LNCAP (cell line): ENCODE measurements around the gene SLC38A7.

Experiments
- CTCF ChIP-seq: fragments of 450-650 bp; IDR thresholded peaks from 2 replicates; pipeline ENCODE4 v1.5.1; 2017; ENCODE audit warnings: mild to moderate bottlenecking

Gene SLC38A7

GRCh38 chr16:58727028-58727781 is 42.6 kb upstream of the SLC38A7 start:
- TF ChIP-seq CTCF: no peak

DNA sequence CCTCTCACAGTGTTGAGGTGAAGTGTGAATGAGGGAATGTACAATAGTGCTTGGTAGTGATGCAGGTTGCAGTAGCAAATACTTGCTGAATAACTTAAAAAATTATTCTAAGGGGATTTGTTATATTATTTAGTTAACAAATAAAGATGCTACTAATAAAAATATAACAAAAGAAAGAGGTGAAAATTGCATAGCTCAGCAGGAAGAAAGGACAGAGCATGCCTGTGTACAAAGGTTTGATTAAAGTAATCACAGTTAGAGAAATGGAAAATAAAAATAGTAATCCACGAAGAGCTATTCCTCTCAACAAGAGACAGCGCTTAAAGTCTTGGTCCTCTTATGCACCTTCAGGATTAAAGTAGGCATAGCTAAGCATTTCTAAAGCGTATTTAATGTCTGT is 38.5 kb upstream of the SLC38A7 start:
- TF ChIP-seq CTCF: no peak

GRCh38 chr16:58717994-58718393 is 33.4 kb upstream of the SLC38A7 start:
- TF ChIP-seq CTCF: no peak

- TF ChIP-seq CTCF: no peak
Observed at GRCh38 chr16:58716468-58716867, 31.9 kb upstream of the SLC38A7 start.

GRCh38 chr16:58713742-58714141 is 29.2 kb upstream of the SLC38A7 start:
- no peak for TF ChIP-seq CTCF

GRCh38 chr16:58709333-58709732 is 24.8 kb upstream of the SLC38A7 start:
- TF ChIP-seq CTCF: no peak

- no peak for TF ChIP-seq CTCF
Observed at GRCh38 chr16:58699151-58699550, 14.6 kb upstream of the SLC38A7 start.

DNA sequence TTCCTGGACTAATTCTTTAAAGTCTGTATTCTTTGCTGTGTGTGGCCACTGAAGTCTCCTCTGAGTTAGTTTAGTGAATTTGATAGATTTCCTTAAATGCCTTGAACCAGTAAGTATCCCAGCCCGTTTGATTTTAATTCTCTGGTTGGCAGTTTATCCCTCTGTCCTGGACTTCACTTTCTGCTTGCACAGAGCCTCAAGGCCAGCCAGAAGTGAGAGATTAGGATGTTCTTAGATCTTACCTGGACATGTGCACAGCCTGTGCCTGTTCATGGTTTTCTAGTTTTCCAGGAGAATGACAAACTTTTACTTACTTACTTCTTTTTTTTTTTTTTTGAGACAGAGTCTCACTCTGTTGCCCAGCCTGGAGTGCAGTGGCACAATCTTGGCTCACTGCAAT is 10.8 kb upstream of the SLC38A7 start:
- no peak for TF ChIP-seq CTCF
